Measurements from ENCODE around the gene SIGLEC11. TPM values are rescaled to one million over a fixed set of nuclear protein-coding genes. Genes with fewer than 3 reads are reported as not detected.

SIGLEC11 gene
- total and polyA plus RNA-seq, 2 donors (not counting 1 experiment from before 2014, with no cell fraction given) = 0.09 TPM; not detected in 1

- ATAC-seq (ENCODE audit: low read depth) = no peak
- no peak overlapping the region for H3K4me2 ChIP-seq (replicated peaks; ENCODE audit: low read depth, low read length, poor library complexity, severe bottlenecking)
- no peaks in the 10 kb centered on the region for H4K20me1 ChIP-seq (ENCODE audit: control insufficient read depth, insufficient read depth, low read length, poor library complexity, severe bottlenecking)
- Mint-ChIP-seq H3K4me3 (no peak overlapping the region), H3K27me3 (peaks cover 31% of the 10 kb centered on the region), H3K9me3 (ENCODE audit: insufficient read depth) (no peaks in the 10 kb centered on the region), H3K27ac (no peak overlapping the region), H3K4me1 (peaks cover 13% of the 10 kb centered on the region)
- no peak overlapping the region for H3K27ac ChIP-seq (ENCODE audit: low read length in 2 of 2)
- H3K9ac ChIP-seq (ENCODE audit: low read length) = no peak overlapping the region
- TF ChIP-seq, protein P1, sequence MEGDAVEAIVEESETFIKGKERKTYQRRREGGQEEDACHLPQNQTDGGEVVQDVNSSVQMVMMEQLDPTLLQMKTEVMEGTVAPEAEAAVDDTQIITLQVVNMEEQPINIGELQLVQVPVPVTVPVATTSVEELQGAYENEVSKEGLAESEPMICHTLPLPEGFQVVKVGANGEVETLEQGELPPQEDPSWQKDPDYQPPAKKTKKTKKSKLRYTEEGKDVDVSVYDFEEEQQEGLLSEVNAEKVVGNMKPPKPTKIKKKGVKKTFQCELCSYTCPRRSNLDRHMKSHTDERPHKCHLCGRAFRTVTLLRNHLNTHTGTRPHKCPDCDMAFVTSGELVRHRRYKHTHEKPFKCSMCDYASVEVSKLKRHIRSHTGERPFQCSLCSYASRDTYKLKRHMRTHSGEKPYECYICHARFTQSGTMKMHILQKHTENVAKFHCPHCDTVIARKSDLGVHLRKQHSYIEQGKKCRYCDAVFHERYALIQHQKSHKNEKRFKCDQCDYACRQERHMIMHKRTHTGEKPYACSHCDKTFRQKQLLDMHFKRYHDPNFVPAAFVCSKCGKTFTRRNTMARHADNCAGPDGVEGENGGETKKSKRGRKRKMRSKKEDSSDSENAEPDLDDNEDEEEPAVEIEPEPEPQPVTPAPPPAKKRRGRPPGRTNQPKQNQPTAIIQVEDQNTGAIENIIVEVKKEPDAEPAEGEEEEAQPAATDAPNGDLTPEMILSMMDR (IDR thresholded peaks at IDR 0.05) = no peak
- no peak for TF ChIP-seq EZH2 (IDR thresholded peaks at IDR 0.05; ENCODE audit: borderline replicate concordance, insufficient read depth, low read depth, low read length, poor library complexity, severe bottlenecking)
- H3K4me1 ChIP-seq (ENCODE audit: control insufficient read depth in 2 of 2, insufficient read depth in 2 of 2, low read length in 2 of 2) = peaks cover 3 to 8% of the 10 kb centered on the region in 2 donors
- ChIA-PET CTCF (no interaction called here), POLR2A (no interaction called here)
- DNase-seq = no peak
- 100% methylated on average over 5 of the region's 9 CpGs for WGBS (ENCODE audit: insufficient coverage)
- H3K4me3 ChIP-seq (ENCODE audit: control extremely low read depth in 1 of 5, extremely low read depth in 1 of 5, insufficient read depth in 1 of 5, low read depth in 2 of 5, low read length in 4 of 5) = no peak overlapping the region
- peaks cover 0 to 1% (median 0%) of the 10 kb centered on the region in 3 donors for H3K9me3 ChIP-seq (ENCODE audit: control extremely low read depth in 1 of 3, control insufficient read depth in 2 of 3, insufficient read depth in 1 of 3, low read length in 2 of 3)
- intact Hi-C loops (cut with micrococcal nuclease) = no loop called here
- H3K27me3 ChIP-seq (replicated peaks in 1 of 4; ENCODE audit: control extremely low read depth in 1 of 4, control insufficient read depth in 3 of 4, insufficient read depth in 4 of 4, low read length in 3 of 4) = peaks cover 0 to 13% (median 0%) of the 10 kb centered on the region in 4 experiments
- no peaks in the 10 kb centered on the region for H3K36me3 ChIP-seq (replicated peaks in 1 of 2; ENCODE audit: control extremely low read depth in 1 of 2, control insufficient read depth in 1 of 2, extremely low read depth in 1 of 2, insufficient read depth in 2 of 2, low read length in 1 of 2)
- no peak overlapping the region for H2AFZ ChIP-seq (ENCODE audit: insufficient read depth, low read depth, low read length, poor library complexity, severe bottlenecking)
- H3K79me2 ChIP-seq (ENCODE audit: control insufficient read depth, insufficient read depth, low read length) = no peaks in the 10 kb centered on the region
These were observed 4.9 kb downstream of the SIGLEC11 start for GRCh38 chr19:49956115-49956495.

- TF ChIP-seq EZH2 (IDR thresholded peaks at IDR 0.05; ENCODE audit: borderline replicate concordance, insufficient read depth, low read depth, low read length, poor library complexity, severe bottlenecking) = no peak
- TF ChIP-seq, protein P1 (IDR thresholded peaks at IDR 0.05) = no peak
- DNase-seq = no peak
- H3K9ac ChIP-seq (ENCODE audit: low read length) = no peak overlapping the region
- H3K27me3 ChIP-seq (replicated peaks in 1 of 4; ENCODE audit: control extremely low read depth in 1 of 4, control insufficient read depth in 3 of 4, insufficient read depth in 4 of 4, low read length in 3 of 4) = peaks cover 0 to 21% (median 0%) of the 10 kb centered on the region in 4 experiments
- H3K4me1 Mint-ChIP-seq = peaks cover 13% of the 10 kb centered on the region
- H2AFZ ChIP-seq (ENCODE audit: insufficient read depth, low read depth, low read length, poor library complexity, severe bottlenecking) = no peak overlapping the region
- no peak overlapping the region for H3K4me3 ChIP-seq (ENCODE audit: control extremely low read depth in 1 of 5, extremely low read depth in 1 of 5, insufficient read depth in 1 of 5, low read depth in 2 of 5, low read length in 4 of 5)
- H3K9me3 Mint-ChIP-seq (ENCODE audit: insufficient read depth) = no peaks in the 10 kb centered on the region
- H3K9me3 ChIP-seq (ENCODE audit: control extremely low read depth in 1 of 3, control insufficient read depth in 2 of 3, insufficient read depth in 1 of 3, low read length in 2 of 3) = no peaks in the 10 kb centered on the region
- no peaks in the 10 kb centered on the region for H3K79me2 ChIP-seq (ENCODE audit: control insufficient read depth, insufficient read depth, low read length)
- no peak overlapping the region for H3K4me3 Mint-ChIP-seq
- intact Hi-C loops (cut with micrococcal nuclease) = no loop called here
- H3K4me2 ChIP-seq (replicated peaks; ENCODE audit: low read depth, low read length, poor library complexity, severe bottlenecking) = no peak overlapping the region
- H4K20me1 ChIP-seq (ENCODE audit: control insufficient read depth, insufficient read depth, low read length, poor library complexity, severe bottlenecking) = no peaks in the 10 kb centered on the region
- POLR2A ChIA-PET = no interaction called here
- ATAC-seq (ENCODE audit: low read depth) = no peak
- no peaks in the 10 kb centered on the region for H3K36me3 ChIP-seq (replicated peaks in 1 of 2; ENCODE audit: control extremely low read depth in 1 of 2, control insufficient read depth in 1 of 2, extremely low read depth in 1 of 2, insufficient read depth in 2 of 2, low read length in 1 of 2)
- CTCF ChIA-PET = interaction anchor here (0.6 to 1.6 kb wide), 3 partner anchors 11 to 20 kb away, joined by 3 to 6 read pairs (median 4); no protein-coding TSS in a partner anchor
- 96% methylated on average over 9 of the region's 11 CpGs for WGBS (ENCODE audit: insufficient coverage)
- H3K27ac ChIP-seq (ENCODE audit: low read length in 2 of 2) = no peak overlapping the region
- no peak overlapping the region for H3K27ac Mint-ChIP-seq
- peaks cover 3 to 8% of the 10 kb centered on the region in 2 donors for H3K4me1 ChIP-seq (ENCODE audit: control insufficient read depth in 2 of 2, insufficient read depth in 2 of 2, low read length in 2 of 2)
- H3K27me3 Mint-ChIP-seq = peaks cover 40% of the 10 kb centered on the region
These were observed 6.0 kb downstream of the SIGLEC11 start for GRCh38 chr19:49954933-49955332.
